D721Med (cell line): Measurements from ENCODE around the gene CTNNA3.

ENCODE experiments used
- DNase-seq: peaks from one replicate; pipeline ENCODE4 v3.0.0; 2011; ENCODE audit warnings: low spot score; ENCODE audit not compliant: insufficient read length
- FAIRE-seq: peaks from 2 replicates; lab custom pipeline; 2011; peaks lifted over from hg19 to GRCh38; lab: Jason Lieb, UNC
- CTCF ChIP-seq: IDR thresholded peaks from 2 replicates; pipeline ENCODE4 v1.5.1; 2012; ENCODE audit warnings: mild to moderate bottlenecking, control low read depth; ENCODE audit not compliant: insufficient read depth; ENCODE audit errors: missing control alignments

Gene CTNNA3

GRCh38 chr10:65894379-65894778 lies 1801.6 kb downstream of the CTNNA3 start:
- no peak for DNase-seq
- no peak for FAIRE-seq
- no peak for TF ChIP-seq CTCF

GRCh38 chr10:65893676-65894075 lies 1802.3 kb downstream of the CTNNA3 start:
- FAIRE-seq (no peak), DNase-seq (no peak)
- TF ChIP-seq CTCF: no peak

GRCh38 chr10:65892284-65892683 lies 1803.7 kb downstream of the CTNNA3 start:
- TF ChIP-seq CTCF: no peak
- DNase-seq (no peak), FAIRE-seq (no peak)

- no peak for FAIRE-seq
- DNase-seq: no peak
- no peak for TF ChIP-seq CTCF
Observed at GRCh38 chr10:65891073-65891981, 1804.7 kb downstream of the CTNNA3 start.

GRCh38 chr10:65864529-65864928 lies 1831.5 kb downstream of the CTNNA3 start:
- DNase-seq (no peak), FAIRE-seq (no peak)
- no peak for TF ChIP-seq CTCF

- no peak for FAIRE-seq
- DNase-seq: no peak
- no peak for TF ChIP-seq CTCF
Observed at GRCh38 chr10:65864036-65864435, 1832.0 kb downstream of the CTNNA3 start.
